ENCODE measurements around the gene VCL. TPM values are rescaled to one million over a fixed set of nuclear protein-coding genes. Genes with fewer than 3 reads are reported as not detected.
A peak's percentile ranks its signal among the peaks of the same experiment; 100 is the strongest.

VCL gene
- total RNA-seq, 2 donors from 2014 or later: 42.1 to 51.4 TPM

GRCh38 chr10:74109452-74109851 is 111.5 kb downstream of the VCL start:
- peaks cover 4 to 10% of the 10 kb centered on the region in 2 donors for H3K4me1 Mint-ChIP-seq (ENCODE audit: low read depth in 2 of 2)
- H3K9me3 Mint-ChIP-seq: no peaks in the 10 kb centered on the region
- H3K27me3 Mint-ChIP-seq: no peaks in the 10 kb centered on the region
- peak overlapping the region; percentile 4 to 49 for H3K27ac Mint-ChIP-seq
- no peak for ATAC-seq
- no peak for DNase-seq (ENCODE audit: low spot score)
- H3K4me3 Mint-ChIP-seq: no peak overlapping the region
- peaks cover 30% of the 10 kb centered on the region for H3K36me3 Mint-ChIP-seq

DNA sequence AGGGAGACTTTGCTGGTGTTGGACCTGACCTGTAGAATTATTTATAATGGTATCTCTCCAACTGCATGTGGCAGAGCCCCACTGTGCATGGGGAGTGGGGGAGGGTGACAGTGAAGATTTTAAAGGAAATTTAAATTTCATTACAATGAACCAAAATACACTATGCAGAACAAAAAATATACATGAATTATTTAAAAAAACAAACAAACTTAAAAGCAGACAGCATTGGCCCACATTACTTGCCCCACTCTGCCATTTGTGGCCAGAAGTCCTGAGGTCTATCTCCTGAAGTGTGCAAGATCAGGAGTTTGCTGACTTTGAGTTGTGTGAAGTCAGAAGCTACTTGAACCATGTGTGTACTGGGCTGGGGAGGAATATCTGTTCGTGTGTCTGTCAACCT is 112.2 kb downstream of the VCL start:
- H3K27ac Mint-ChIP-seq: peak overlapping the region; percentile 4 to 49
- peaks cover 4 to 10% of the 10 kb centered on the region in 2 donors for H3K4me1 Mint-ChIP-seq (ENCODE audit: low read depth in 2 of 2)
- no peaks in the 10 kb centered on the region for H3K27me3 Mint-ChIP-seq
- H3K9me3 Mint-ChIP-seq: no peaks in the 10 kb centered on the region
- ATAC-seq: no peak
- peaks cover 30% of the 10 kb centered on the region for H3K36me3 Mint-ChIP-seq
- H3K4me3 Mint-ChIP-seq: no peak overlapping the region
- DNase-seq (ENCODE audit: low spot score): no peak

GRCh38 chr10:74111799-74112198 is 113.9 kb downstream of the VCL start:
- peaks cover 35% of the 10 kb centered on the region for H3K36me3 Mint-ChIP-seq
- DNase-seq (ENCODE audit: low spot score) (no peak), ATAC-seq (no peak)
- H3K27me3 Mint-ChIP-seq: no peaks in the 10 kb centered on the region
- peaks cover 4 to 12% of the 10 kb centered on the region in 2 donors for H3K4me1 Mint-ChIP-seq (ENCODE audit: low read depth in 2 of 2)
- H3K4me3 Mint-ChIP-seq: no peak overlapping the region
- no peaks in the 10 kb centered on the region for H3K9me3 Mint-ChIP-seq
- peak overlapping the region in 1 of 2 donors; percentile 41 for H3K27ac Mint-ChIP-seq

DNA sequence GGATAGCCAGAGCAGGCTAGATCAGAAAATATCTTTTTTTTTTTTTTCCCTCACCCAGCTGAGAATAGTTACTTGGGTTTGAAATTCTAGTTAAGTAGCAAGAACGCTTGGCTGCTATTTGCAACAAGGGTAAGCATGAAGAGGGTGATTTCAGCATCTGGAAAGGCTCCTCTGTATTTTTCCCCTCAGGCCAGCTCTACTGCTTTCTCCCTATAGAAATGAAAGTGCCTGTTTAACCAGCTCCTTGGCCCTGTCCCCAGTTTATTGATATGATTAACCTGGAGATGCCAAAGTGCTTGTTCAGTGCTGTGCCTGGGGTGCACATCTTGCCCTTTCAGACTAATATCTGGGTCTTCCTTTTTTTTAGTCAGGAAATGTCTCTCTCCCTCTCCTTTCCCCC is 115.6 kb downstream of the VCL start:
- no peak for DNase-seq (ENCODE audit: low spot score)
- no peak for ATAC-seq
- no peaks in the 10 kb centered on the region for H3K27me3 Mint-ChIP-seq
- no peaks in the 10 kb centered on the region for H3K9me3 Mint-ChIP-seq
- no peak overlapping the region for H3K4me3 Mint-ChIP-seq
- peaks cover 26% of the 10 kb centered on the region for H3K36me3 Mint-ChIP-seq
- peak overlapping the region; percentile 53 to 65 for H3K27ac Mint-ChIP-seq
- peaks cover 4 to 15% of the 10 kb centered on the region in 2 donors for H3K4me1 Mint-ChIP-seq (ENCODE audit: low read depth in 2 of 2)

GRCh38 chr10:74114041-74114448 is 116.1 kb downstream of the VCL start:
- peaks cover 27% of the 10 kb centered on the region for H3K36me3 Mint-ChIP-seq
- ATAC-seq (no peak), DNase-seq (ENCODE audit: low spot score) (no peak)
- H3K9me3 Mint-ChIP-seq: no peaks in the 10 kb centered on the region
- no peaks in the 10 kb centered on the region for H3K27me3 Mint-ChIP-seq
- H3K27ac Mint-ChIP-seq: peak overlapping the region; percentile 53 to 65
- H3K4me1 Mint-ChIP-seq (ENCODE audit: low read depth in 2 of 2): peaks cover 5 to 17% of the 10 kb centered on the region in 2 donors
- H3K4me3 Mint-ChIP-seq: no peak overlapping the region

- DNase-seq (ENCODE audit: low spot score) (no peak), ATAC-seq (no peak)
- H3K4me1 Mint-ChIP-seq (ENCODE audit: low read depth in 2 of 2): peaks cover 7 to 30% of the 10 kb centered on the region in 2 donors
- H3K9me3 Mint-ChIP-seq: no peaks in the 10 kb centered on the region
- peak overlapping the region; percentile 64 to 88 for H3K27ac Mint-ChIP-seq
- no peak overlapping the region for H3K4me3 Mint-ChIP-seq
- H3K27me3 Mint-ChIP-seq: no peaks in the 10 kb centered on the region
- peaks cover 33% of the 10 kb centered on the region for H3K36me3 Mint-ChIP-seq
Observed at GRCh38 chr10:74117738-74118137, 119.8 kb downstream of the VCL start.

GRCh38 chr10:74118804-74119203 is 120.9 kb downstream of the VCL start:
- H3K4me1 Mint-ChIP-seq (ENCODE audit: low read depth in 2 of 2): peaks cover 7 to 30% of the 10 kb centered on the region in 2 donors
- peak overlapping the region; percentile 64 to 88 for H3K27ac Mint-ChIP-seq
- no peak for ATAC-seq
- no peaks in the 10 kb centered on the region for H3K9me3 Mint-ChIP-seq
- H3K36me3 Mint-ChIP-seq: peaks cover 40% of the 10 kb centered on the region
- H3K27me3 Mint-ChIP-seq: no peaks in the 10 kb centered on the region
- H3K4me3 Mint-ChIP-seq: no peak overlapping the region
- no peak for DNase-seq (ENCODE audit: low spot score)

- ATAC-seq (no peak), DNase-seq (ENCODE audit: low spot score) (no peak)
- no peaks in the 10 kb centered on the region for H3K27me3 Mint-ChIP-seq
- H3K36me3 Mint-ChIP-seq: peaks cover 42% of the 10 kb centered on the region
- H3K4me1 Mint-ChIP-seq (ENCODE audit: low read depth in 2 of 2): peaks cover 7 to 26% of the 10 kb centered on the region in 2 donors
- H3K27ac Mint-ChIP-seq: peak overlapping the region; percentile 64 to 72
- H3K4me3 Mint-ChIP-seq: no peak overlapping the region
- H3K9me3 Mint-ChIP-seq: no peaks in the 10 kb centered on the region
Observed at GRCh38 chr10:74120911-74121310, 123.0 kb downstream of the VCL start.

DNA sequence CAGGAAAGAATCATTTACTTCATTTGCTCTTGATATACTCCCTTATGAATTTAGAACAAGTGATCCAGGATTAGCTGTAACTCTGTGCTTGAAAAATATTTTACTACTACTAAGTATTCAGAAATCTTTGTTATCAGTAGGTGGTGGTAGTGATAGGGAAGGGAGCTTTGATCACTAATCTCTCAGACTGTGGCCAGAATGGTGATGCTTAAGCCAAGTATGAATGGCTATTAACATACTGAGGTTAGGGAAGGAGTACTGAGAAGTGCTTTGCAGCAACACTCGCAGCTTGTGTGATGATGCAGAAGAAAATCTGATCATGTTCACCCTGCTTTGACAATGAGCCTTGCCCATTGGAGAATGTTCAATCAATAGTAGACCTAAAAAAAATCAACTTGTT is 123.5 kb downstream of the VCL start:
- H3K27ac Mint-ChIP-seq: peak overlapping the region; percentile 1 to 72
- H3K36me3 Mint-ChIP-seq: peaks cover 37% of the 10 kb centered on the region

DNA sequence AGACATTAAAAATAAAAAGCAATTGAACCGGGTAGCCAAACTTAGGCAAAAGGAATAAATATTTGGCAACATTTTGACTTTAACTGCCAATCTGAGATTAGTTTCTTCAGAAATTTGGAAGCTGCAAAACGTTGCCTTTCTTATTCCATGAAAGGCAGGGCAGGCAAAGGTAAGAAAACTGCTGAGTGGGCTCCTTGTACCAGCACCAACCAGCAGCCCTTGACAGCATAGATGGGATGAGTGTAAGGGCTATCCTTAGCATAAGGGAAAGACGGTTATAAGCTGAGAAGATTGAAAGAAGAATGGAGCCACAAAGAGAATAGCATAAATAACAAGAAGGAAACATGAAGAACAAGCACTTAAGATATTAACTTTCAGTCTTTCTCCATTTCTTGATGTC is 124.1 kb downstream of the VCL start:
- no peaks in the 10 kb centered on the region for H3K27me3 Mint-ChIP-seq
- H3K27ac Mint-ChIP-seq: peak overlapping the region; percentile 1 to 72

More for the DNA sequence above, 123.5 kb downstream of the VCL start:
- no peak overlapping the region for H3K4me3 Mint-ChIP-seq
- ATAC-seq (no peak), DNase-seq (ENCODE audit: low spot score) (no peak)
- H3K4me1 Mint-ChIP-seq (ENCODE audit: low read depth in 2 of 2): peaks cover 7 to 24% of the 10 kb centered on the region in 2 donors
- no peaks in the 10 kb centered on the region for H3K9me3 Mint-ChIP-seq
- no peaks in the 10 kb centered on the region for H3K27me3 Mint-ChIP-seq

DNA sequence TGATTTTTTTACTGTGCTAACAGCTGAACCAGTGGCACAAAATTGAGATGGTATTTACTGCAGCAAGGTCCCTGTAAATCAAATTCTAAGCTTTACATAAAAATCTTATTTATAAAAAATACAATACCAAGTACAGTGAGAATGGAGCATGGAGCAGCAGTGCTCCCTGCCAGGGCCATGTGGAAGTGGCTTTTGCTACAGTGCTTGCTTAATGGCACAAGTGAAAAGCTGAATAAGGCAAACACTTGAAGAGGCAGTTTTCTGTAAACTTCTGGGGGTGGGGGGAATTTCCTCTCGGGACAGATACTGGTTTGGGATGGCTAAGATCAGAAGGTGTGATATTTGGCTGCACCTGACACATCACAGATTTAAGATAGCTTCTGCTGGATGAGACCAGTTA is 125.2 kb downstream of the VCL start:
- no peak for DNase-seq (ENCODE audit: low spot score)
- no peaks in the 10 kb centered on the region for H3K27me3 Mint-ChIP-seq
- H3K27ac Mint-ChIP-seq: peak overlapping the region in 1 of 2 donors; percentile 72
- ATAC-seq: no peak
- H3K4me3 Mint-ChIP-seq: no peak overlapping the region
- H3K4me1 Mint-ChIP-seq (ENCODE audit: low read depth in 2 of 2): peaks cover 7 to 21% of the 10 kb centered on the region in 2 donors
- H3K36me3 Mint-ChIP-seq: peaks cover 37% of the 10 kb centered on the region
- H3K9me3 Mint-ChIP-seq: no peaks in the 10 kb centered on the region

More for the DNA sequence above, 124.1 kb downstream of the VCL start:
- H3K4me1 Mint-ChIP-seq (ENCODE audit: low read depth in 2 of 2): peaks cover 7 to 24% of the 10 kb centered on the region in 2 donors
- H3K9me3 Mint-ChIP-seq: no peaks in the 10 kb centered on the region
- DNase-seq (ENCODE audit: low spot score): no peak
- peaks cover 37% of the 10 kb centered on the region for H3K36me3 Mint-ChIP-seq
- no peak for ATAC-seq
- H3K4me3 Mint-ChIP-seq: no peak overlapping the region

DNA sequence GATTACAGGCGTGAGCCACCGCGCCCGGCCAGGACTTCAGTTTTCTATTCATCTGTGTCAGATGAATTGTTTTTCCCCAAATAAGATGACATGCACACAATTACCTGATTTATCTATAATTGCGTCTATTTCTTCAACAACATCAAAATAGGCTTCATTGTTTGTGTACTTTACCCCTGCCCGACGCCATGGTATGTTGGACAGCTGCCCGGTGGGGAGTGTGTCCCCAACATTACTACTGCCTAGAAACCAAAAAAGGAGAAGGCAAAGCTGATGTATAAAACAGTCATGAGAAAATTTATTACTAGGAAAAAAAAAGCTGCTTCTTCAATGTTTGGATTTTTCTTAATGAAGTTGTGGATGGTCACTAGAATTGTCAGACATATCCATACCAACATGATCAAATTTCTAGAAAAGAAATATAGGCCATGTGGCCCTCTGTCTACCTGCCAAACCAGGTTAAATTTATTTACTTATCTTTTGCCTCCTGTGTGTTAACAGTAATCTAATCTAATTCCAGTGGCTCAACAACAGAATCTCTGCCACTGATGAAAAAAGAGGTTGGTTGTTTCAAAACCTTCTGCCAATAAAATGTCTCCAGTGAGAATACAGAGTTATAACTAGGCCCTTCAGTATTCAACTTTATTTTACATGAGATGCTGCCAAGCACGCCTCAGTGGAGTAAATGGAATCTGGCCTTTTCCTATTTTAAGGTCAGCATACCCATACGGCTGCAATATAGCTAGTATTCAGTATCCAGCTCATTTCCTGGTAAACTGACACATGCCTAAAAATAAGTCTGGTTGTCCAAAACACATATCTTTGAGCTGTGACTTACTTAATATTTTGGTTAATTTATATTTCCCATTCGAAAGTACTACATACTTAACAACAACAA is 136.3 kb downstream of the VCL start:
- Mint-ChIP-seq H3K36me3 (peaks cover 24% of the 10 kb centered on the region), H3K27me3 (no peaks in the 10 kb centered on the region), H3K9me3 (no peaks in the 10 kb centered on the region), H3K4me3 (no peak overlapping the region), H3K27ac (no peak overlapping the region), H3K4me1 (ENCODE audit: low read depth in 2 of 2) (peaks cover 0 to 3% of the 10 kb centered on the region in 2 donors)
- ATAC-seq (no peak), DNase-seq (ENCODE audit: low spot score) (no peak)

DNA sequence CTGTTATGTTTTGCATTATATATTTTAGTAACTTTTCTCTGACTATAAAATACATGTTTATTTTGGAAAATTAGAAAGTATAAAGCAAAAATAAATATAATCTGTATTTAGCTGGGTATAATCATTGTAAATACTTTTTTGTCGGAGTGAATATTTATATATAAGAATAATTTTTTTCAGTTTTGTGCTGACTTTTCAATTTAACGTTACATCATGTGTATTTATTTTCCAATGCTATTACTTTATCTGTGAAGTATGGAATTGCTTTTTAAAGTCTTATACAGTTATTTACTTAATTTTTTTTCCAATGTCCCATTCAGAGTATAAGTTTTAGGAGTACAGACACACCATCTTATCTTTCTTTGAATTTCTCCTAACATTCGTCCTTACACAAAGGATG is 137.5 kb downstream of the VCL start:
- DNase-seq (ENCODE audit: low spot score): no peak
- H3K27me3 Mint-ChIP-seq: no peaks in the 10 kb centered on the region
- H3K4me3 Mint-ChIP-seq: no peak overlapping the region
- ATAC-seq: no peak
- H3K4me1 Mint-ChIP-seq (ENCODE audit: low read depth in 2 of 2): peaks cover 0 to 3% of the 10 kb centered on the region in 2 donors
- peaks cover 23% of the 10 kb centered on the region for H3K36me3 Mint-ChIP-seq
- H3K9me3 Mint-ChIP-seq: no peaks in the 10 kb centered on the region
- H3K27ac Mint-ChIP-seq: no peak overlapping the region

DNA sequence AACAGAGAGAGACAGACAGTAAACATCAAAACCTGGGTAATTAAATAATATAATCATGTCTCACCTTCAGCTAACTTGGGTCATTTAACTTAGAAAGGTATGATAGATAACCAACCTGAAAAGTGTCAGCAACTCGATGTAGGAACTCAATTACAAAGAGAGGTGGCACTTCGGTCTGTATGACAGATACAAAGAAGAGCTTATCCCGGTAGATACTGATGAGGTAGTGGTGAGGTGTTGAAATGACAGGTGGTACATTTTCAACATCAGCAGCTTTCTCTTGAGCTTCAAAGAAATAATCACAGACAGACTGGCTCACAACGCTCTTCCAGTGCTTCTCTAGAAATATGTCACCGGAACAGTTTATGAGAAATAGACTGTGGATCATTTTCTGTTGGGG is 140.1 kb downstream of the VCL start:
- peaks cover 0 to 7% of the 10 kb centered on the region in 2 donors for H3K4me1 Mint-ChIP-seq (ENCODE audit: low read depth in 2 of 2)
- DNase-seq (ENCODE audit: low spot score): no peak
- no peaks in the 10 kb centered on the region for H3K27me3 Mint-ChIP-seq
- peaks cover 23% of the 10 kb centered on the region for H3K36me3 Mint-ChIP-seq
- ATAC-seq: no peak
- H3K27ac Mint-ChIP-seq: no peak overlapping the region
- H3K4me3 Mint-ChIP-seq: no peak overlapping the region
- H3K9me3 Mint-ChIP-seq: no peaks in the 10 kb centered on the region
